ENCODE data around the gene TAF11. TPM values are rescaled to one million over a fixed set of nuclear protein-coding genes. Genes with fewer than 3 reads are reported as not detected.
"Not testable (repeated sequence)": the region's sequence is repeated elsewhere in the genome, so short reads cannot be mapped to it uniquely, and the experiment has no call there.

The TAF11 gene, protein sequence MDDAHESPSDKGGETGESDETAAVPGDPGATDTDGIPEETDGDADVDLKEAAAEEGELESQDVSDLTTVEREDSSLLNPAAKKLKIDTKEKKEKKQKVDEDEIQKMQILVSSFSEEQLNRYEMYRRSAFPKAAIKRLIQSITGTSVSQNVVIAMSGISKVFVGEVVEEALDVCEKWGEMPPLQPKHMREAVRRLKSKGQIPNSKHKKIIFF
- 37.3 and 40.3 TPM in 2 replicates for total RNA-seq

DNA sequence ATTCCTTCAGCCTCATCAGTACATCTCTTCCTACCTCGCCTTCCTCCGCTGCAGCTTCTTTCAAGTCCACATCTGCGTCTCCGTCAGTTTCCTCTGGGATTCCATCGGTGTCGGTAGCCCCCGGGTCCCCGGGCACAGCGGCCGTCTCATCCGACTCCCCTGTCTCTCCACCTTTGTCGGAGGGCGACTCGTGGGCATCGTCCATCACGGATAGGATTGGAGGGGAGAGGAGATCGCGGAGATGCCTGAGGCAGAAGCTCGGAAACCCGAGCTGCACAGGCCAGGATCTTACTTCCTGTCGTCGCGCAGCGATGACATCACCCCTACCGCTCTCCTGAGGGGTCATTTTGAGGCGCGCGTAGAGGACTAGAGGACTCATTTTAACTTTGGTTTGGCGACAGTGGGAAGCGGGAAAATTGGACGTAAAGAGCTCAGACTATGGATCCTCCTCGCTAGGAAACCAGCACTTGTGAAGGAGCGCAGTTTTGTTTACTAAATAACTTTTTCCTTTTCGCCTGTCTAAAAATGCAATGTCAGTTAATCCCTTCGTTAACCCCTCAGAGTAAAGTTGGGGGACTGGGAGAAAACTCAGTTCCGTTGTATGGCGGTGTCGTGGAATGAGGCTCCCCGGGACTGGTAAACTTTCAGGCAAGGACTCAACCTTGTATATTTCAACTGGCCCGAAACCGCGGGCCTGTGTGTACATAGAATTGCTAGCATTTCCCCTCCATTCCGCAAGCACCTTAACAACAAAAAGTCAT lies at the start of gene TAF11:
TSS of gene TAF11 (minus strand) at position 290 of the 761 bp plus-strand sequence. CDS start at position 205, 85 bp downstream.
- intact Hi-C loops (cut with micrococcal nuclease) = loop anchor here (1.0 to 2.0 kb wide), 4 partner anchors 24 to 371 kb away; partner anchors contain the start of genes SNRPC and ZNF76
- Mint-ChIP-seq H3K27me3 (peaks cover 9% of the 10 kb centered on the region), H3K4me1 (peaks cover 31% of the 10 kb centered on the region), H3K27ac (peak within 1 kb of the TSS; percentile 99), H3K9me3 (no peaks in the 10 kb centered on the region), H3K4me3 (peak within 1 kb of the TSS; percentile 100), H3K36me3 (ENCODE audit: low read depth) (peaks cover 25% of the 10 kb centered on the region)
- DNase-seq = peak; percentile 97

DNA sequence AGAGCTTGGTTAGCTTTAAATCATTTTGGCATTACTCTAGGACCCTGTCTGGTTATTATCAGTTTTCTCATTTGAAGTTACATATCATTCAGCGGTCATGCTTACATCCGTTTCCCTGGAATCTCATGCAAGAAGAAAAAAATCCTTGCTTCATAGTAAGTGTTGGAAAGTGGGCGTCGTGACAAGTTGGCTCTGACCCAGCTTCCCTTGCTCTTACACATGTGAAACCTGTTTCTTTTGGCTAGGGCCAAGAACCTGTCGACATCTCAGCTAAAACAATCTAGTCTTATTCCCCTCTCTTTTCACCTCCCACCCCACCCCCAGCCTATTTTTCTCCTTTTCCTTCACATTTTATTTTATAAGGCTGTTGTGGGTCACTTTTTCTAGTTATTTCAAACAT lies 46.7 kb upstream of the TAF11 start:
- no peaks in the 10 kb centered on the region for H3K9me3 Mint-ChIP-seq
- peaks cover 2% of the 10 kb centered on the region for H3K27me3 Mint-ChIP-seq
- DNase-seq = no peak
- H3K4me3 Mint-ChIP-seq = no peak overlapping the region
- intact Hi-C loops (cut with micrococcal nuclease) = no loop called here
- H3K4me1 Mint-ChIP-seq = peaks cover 2% of the 10 kb centered on the region
- H3K27ac Mint-ChIP-seq = no peak overlapping the region
- H3K36me3 Mint-ChIP-seq (ENCODE audit: low read depth) = no peaks in the 10 kb centered on the region

DNA sequence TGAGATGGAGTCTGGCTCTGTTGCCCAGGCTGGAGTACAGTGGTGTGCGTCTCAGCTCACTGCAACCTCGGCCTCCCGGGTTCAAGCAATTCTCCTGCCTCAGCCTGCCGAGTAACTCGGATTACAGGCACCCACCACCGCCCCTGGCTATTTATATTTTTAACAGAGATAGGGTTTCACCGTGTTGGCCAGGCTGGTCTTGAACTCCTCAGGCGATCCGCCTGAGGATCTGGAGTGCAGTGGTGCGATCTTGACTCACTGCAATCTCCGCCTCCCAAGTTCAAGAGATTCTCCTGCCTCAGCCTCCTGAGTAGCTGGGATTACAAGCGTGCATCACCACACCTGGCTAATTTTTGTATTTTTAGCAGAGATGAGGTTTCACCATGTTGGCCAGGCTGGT lies 44.4 kb upstream of the TAF11 start:
- intact Hi-C loops (cut with micrococcal nuclease); H3K27ac Mint-ChIP-seq; H3K9me3 Mint-ChIP-seq; H3K36me3 Mint-ChIP-seq (ENCODE audit: low read depth); H3K27me3 Mint-ChIP-seq; DNase-seq; H3K4me3 Mint-ChIP-seq; H3K4me1 Mint-ChIP-seq: not testable (repeated sequence)

DNA sequence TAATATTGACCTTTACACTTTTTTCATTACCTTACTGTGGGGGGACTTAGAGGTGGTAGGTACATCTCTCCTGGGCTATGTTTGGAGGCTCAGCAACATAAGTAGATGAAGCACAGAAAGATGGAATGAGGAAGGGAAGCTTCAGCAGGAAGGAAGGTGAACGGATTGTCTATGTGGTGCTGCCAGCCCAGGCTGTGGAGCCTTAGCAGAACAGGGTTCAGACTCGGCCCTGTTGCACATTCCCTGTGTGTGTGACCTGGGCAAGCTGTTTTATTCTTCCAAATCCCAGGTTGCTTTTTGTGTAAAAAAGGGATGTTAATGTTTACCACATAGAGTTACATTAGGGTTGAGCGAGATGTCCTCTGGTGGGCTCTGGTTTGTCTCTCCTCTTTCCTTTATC lies 42.4 kb upstream of the TAF11 start:
- Mint-ChIP-seq H3K27me3 (peaks cover 11% of the 10 kb centered on the region), H3K36me3 (ENCODE audit: low read depth) (no peaks in the 10 kb centered on the region), H3K27ac (no peak overlapping the region), H3K9me3 (no peaks in the 10 kb centered on the region), H3K4me1 (peaks cover 2% of the 10 kb centered on the region), H3K4me3 (no peak overlapping the region)
- DNase-seq = no peak
- intact Hi-C loops (cut with micrococcal nuclease) = no loop called here

DNA sequence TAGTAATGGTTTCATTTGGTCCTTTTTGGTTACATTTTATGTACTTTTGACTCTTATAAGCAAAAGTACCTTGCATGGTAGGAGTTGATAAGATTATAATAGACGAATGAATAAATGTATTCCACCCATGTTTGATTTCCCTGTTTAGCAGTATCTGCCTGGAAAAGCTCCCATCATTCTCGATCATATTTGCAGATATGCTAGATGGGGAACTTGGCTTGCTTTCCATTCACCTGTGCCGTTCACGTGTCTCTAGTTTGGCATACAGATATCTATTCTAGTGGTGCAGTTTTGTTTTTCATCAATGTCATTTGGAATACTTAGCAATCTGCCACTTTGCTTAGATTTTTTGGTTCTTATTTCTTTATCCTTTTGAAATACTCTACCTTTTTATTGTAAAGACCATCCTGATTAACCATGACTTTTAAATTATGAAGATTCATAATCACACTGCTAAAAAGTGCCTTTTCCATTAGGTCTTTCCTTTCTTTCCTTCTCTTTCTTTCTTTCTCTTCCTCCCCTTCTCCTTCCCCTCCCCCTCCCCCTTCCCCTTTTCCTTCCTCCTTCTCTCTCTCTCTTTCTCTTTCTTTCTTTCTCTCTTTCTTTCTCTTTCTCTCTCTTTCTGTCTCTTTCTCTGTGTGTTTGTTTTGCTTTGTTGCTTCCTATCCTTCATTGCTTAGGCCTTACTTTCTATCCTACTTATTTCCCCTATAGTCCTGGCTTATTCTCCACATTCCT lies 41.6 kb upstream of the TAF11 start:
- peaks cover 13% of the 10 kb centered on the region for H3K27me3 Mint-ChIP-seq
- peaks cover 2% of the 10 kb centered on the region for H3K4me1 Mint-ChIP-seq
- no peaks in the 10 kb centered on the region for H3K9me3 Mint-ChIP-seq
- H3K36me3 Mint-ChIP-seq (ENCODE audit: low read depth) = no peaks in the 10 kb centered on the region
- no peak overlapping the region for H3K27ac Mint-ChIP-seq
- H3K4me3 Mint-ChIP-seq = no peak overlapping the region
- intact Hi-C loops (cut with micrococcal nuclease) = no loop called here
- no peak for DNase-seq

DNA sequence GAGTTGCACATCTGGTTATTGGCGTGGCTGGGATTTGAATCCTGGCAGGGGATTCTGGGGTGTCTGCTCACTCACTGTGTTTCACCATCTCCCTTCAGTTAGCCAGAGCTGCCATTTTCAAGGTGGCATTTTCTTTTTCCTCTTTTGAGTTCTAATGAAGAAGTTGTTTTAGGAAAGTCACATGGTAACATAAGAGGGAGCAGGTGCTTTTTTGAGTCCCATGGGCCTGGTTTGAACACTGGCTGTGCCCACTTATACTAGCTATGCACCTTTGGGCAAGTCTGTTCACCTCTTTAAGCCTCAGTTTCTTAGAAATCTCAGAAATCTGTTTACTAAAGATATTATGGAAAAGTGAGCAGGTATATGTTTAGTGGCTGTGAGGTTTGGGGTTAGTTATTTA lies 40.9 kb upstream of the TAF11 start:
- intact Hi-C loops (cut with micrococcal nuclease) = no loop called here
- Mint-ChIP-seq H3K9me3 (no peaks in the 10 kb centered on the region), H3K4me1 (peaks cover 2% of the 10 kb centered on the region), H3K27me3 (peaks cover 14% of the 10 kb centered on the region), H3K36me3 (ENCODE audit: low read depth) (no peaks in the 10 kb centered on the region), H3K4me3 (no peak overlapping the region), H3K27ac (no peak overlapping the region)
- DNase-seq = no peak

DNA sequence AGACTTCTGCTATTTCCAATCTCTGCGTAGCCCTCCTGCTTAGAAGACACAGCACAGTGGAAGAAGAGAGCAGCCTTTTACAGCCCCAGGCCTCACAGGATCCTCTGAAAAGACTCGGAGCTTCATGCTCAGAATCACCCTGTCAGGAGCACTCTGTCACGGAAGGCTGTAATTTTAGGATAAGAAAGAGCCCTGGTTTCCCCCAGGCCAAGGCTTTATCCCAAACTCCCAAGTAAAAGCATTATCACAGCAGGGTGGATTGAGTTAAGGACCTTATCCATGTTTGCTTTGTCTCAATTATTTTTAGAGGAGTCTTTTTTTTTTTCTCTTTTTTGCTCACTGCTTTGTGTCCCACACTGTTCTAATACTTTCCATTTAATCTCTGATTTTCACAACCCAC lies 40.4 kb upstream of the TAF11 start:
- Mint-ChIP-seq H3K4me1 (peaks cover 2% of the 10 kb centered on the region), H3K27ac (no peak overlapping the region), H3K4me3 (no peak overlapping the region)

DNA sequence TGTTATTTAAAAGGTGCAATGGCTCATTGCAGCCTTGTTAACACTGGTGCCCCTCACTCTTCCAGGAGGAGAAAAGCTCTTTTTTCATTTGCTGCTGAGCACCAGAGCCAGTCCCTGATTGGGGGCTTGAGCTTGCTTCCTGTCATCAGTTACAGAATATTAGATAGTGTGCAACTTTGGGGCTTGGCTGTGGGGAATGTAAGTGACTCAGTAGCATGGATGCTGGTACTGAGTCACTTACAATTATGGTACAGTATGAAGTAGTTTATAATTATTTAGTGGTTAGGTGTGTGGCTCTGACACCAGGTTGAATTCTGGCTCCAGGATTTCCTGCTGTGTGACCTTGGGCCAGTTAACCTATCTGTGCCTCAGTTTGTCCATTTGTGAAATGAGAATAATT lies 38.8 kb upstream of the TAF11 start:
- Mint-ChIP-seq H3K36me3 (ENCODE audit: low read depth) (no peaks in the 10 kb centered on the region), H3K27me3 (peaks cover 17% of the 10 kb centered on the region), H3K4me3 (no peak overlapping the region), H3K27ac (no peak overlapping the region), H3K9me3 (no peaks in the 10 kb centered on the region), H3K4me1 (peaks cover 4% of the 10 kb centered on the region)
- DNase-seq = no peak
- intact Hi-C loops (cut with micrococcal nuclease) = no loop called here

More for the DNA sequence above, 40.4 kb upstream of the TAF11 start:
- intact Hi-C loops (cut with micrococcal nuclease) = no loop called here
- Mint-ChIP-seq H3K27me3 (peaks cover 15% of the 10 kb centered on the region), H3K9me3 (no peaks in the 10 kb centered on the region), H3K36me3 (ENCODE audit: low read depth) (no peaks in the 10 kb centered on the region)
- no peak for DNase-seq

DNA sequence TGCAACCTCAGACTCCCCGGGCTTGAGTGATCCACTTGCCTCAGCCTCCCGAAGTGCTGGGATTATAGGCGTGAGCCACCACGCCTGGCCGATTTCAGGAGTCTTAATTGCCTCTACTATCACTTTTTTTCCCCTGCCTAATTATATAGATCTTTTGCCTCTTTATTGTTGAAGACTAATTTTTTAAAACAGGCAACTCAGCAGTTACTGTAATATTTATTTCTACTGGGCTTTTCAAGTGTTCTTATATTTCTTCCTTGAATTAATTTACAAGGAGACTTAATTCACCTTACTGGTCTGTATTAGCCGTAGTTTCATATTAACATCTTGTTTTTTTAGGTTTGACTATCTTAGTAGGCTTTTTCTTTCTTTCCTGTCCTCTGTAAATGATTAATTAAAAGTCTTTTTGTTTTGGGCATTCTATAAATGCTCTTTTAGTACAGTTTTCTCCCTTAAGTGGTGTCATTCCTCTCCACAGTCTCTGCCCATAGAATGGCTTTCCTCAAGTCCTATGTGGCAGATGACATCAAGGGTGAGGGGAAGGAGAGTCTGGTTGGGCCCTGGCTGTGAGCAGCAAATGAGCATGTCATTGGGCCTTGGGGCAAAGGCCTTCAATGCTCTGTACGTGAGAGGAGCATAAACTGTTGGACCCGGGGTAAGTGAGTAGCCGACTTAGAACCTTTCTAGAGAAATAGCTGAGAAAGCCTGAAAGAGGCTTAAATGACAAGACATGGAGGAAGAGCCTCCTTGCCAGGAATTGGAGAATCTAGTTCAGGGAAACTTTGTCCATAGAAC lies 37.2 kb upstream of the TAF11 start:
- no peaks in the 10 kb centered on the region for H3K9me3 Mint-ChIP-seq
- peaks cover 4% of the 10 kb centered on the region for H3K4me1 Mint-ChIP-seq
- no peak for DNase-seq
- no peaks in the 10 kb centered on the region for H3K36me3 Mint-ChIP-seq (ENCODE audit: low read depth)
- no peak overlapping the region for H3K4me3 Mint-ChIP-seq
- H3K27me3 Mint-ChIP-seq = peaks cover 20% of the 10 kb centered on the region
- intact Hi-C loops (cut with micrococcal nuclease) = no loop called here
- no peak overlapping the region for H3K27ac Mint-ChIP-seq

DNA sequence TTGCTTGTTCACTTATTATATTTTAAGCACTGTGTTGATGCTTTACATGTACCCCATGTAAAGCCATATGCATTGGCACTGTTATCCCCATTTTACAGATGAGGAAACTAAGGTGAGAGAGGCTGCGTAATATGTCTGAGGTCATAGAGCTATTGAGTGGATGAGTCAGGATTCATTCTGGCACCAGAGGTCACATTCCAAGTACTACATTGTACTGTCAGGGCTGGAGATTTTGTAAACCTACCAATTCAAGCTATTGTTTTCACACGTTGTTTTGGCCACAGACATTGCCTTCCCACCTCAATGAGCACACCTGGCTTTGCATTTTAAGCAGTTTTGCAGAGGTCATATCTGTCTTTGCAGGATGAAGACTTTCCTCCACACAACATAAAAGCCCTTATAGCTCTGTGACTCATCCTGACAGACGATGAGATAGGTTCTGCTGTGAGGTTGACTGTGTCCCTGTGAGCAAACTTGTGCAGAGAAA lies 34.4 kb upstream of the TAF11 start:
- no peak overlapping the region for H3K27ac Mint-ChIP-seq
- intact Hi-C loops (cut with micrococcal nuclease) = no loop called here
- no peak overlapping the region for H3K4me3 Mint-ChIP-seq
- no peak for DNase-seq
- H3K36me3 Mint-ChIP-seq (ENCODE audit: low read depth) = peaks cover 3% of the 10 kb centered on the region
- peaks cover 6% of the 10 kb centered on the region for H3K4me1 Mint-ChIP-seq
- H3K9me3 Mint-ChIP-seq = no peaks in the 10 kb centered on the region
- H3K27me3 Mint-ChIP-seq = peaks cover 16% of the 10 kb centered on the region

DNA sequence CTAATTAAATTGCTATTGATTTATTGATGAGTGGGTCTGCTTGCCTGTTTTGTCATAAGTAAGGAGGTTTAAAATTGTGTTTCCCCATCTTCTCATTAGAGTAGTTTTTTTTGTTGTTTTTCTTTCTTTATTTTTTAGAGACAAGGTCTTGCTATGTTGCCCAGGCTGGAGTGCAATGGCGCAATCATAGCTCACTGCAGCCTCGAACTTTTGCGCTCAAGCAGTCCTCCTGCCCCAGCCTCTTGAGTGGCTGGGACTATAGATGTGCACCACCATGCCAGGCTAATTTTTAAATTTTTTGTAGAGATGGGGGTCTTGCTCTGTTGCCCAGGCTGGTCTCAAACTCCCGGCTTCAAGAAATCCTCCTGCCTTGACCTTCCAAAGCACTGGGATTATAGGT lies 32.3 kb upstream of the TAF11 start:
- Mint-ChIP-seq H3K4me3 (no peak overlapping the region), H3K9me3 (no peaks in the 10 kb centered on the region), H3K27me3 (peaks cover 11% of the 10 kb centered on the region), H3K27ac (no peak overlapping the region), H3K36me3 (ENCODE audit: low read depth) (peaks cover 3% of the 10 kb centered on the region), H3K4me1 (peaks cover 6% of the 10 kb centered on the region)
- no peak for DNase-seq
- intact Hi-C loops (cut with micrococcal nuclease) = no loop called here

DNA sequence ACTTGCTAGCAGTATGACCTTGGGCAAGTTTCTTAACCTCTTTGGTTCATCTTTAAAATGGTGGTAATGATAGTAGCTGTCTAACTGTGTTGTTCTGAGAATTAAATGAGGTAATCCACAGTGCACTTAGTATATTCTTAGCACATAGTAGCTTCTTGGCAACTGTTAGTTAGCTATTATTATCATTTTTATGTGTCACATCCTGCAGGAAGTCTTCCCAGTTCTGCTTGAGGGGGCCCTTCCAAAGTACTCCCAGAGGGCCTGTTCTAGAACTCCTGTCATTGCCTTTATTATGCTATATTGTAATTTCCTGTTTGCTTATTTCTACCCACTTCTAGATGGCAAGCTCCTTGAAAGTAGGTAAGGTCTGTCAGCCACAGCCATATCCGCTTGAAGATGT lies 31.8 kb upstream of the TAF11 start:
- H3K36me3 Mint-ChIP-seq (ENCODE audit: low read depth) = peaks cover 3% of the 10 kb centered on the region
- DNase-seq = no peak
- peaks cover 14% of the 10 kb centered on the region for H3K27me3 Mint-ChIP-seq
- peaks cover 6% of the 10 kb centered on the region for H3K4me1 Mint-ChIP-seq
- H3K4me3 Mint-ChIP-seq = no peak overlapping the region
- H3K27ac Mint-ChIP-seq = no peak overlapping the region
- intact Hi-C loops (cut with micrococcal nuclease) = loop anchor here (10.0 kb wide), 1 partner anchor 305 kb away; no protein-coding TSS in a partner anchor
- no peaks in the 10 kb centered on the region for H3K9me3 Mint-ChIP-seq

DNA sequence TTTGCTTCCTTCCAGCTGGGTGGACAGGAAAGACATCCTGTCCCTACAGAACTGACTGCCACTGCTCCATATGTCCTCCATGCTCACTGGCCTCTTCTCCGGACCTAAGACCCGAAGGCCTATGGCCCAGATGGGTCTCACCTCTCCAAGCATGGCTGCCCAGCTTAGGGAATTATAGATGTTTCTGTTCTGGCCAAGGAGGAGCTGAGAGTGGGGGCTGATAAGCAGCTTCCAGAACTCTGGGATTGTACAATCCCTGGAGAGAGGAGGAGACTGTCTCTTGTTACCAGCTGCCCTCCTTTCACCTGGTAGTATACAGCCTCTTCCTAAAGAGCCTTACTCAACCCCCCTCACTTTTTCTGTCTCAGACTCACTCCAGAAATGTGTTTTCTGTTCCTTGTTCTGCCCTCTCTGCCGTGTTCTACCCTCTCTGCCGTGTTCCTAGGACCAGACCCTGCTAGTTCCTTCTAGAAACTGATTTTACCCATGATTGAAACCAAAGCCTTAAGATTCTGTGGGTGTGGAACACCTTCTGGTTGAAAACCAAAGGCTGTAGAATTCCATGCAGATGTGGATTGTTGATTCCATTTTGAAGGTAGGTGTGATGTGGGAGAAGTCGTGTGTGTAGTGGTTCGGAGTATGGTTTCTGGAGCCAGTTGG lies 29.9 kb upstream of the TAF11 start:
- Mint-ChIP-seq H3K36me3 (ENCODE audit: low read depth) (peaks cover 4% of the 10 kb centered on the region), H3K27ac (peak overlapping the region; percentile 5)

More for the DNA sequence above, 29.9 kb upstream of the TAF11 start:
- DNase-seq = no peak
- peaks cover 15% of the 10 kb centered on the region for H3K4me1 Mint-ChIP-seq
- intact Hi-C loops (cut with micrococcal nuclease) = loop anchor here (10.0 kb wide), 1 partner anchor 307 kb away; no protein-coding TSS in a partner anchor
- no peak overlapping the region for H3K4me3 Mint-ChIP-seq
- H3K9me3 Mint-ChIP-seq = no peaks in the 10 kb centered on the region
- H3K27me3 Mint-ChIP-seq = peaks cover 7% of the 10 kb centered on the region

Data from activated CD4-positive, alpha-beta T cell treated with anti-CD3 and anti-CD28 coated beads, Interleukin-2, amount 10 ng/mL, durations not matched to agents 24 days and 14 days (primary cell).